IMR-90 (cell line): Measurements from ENCODE around the gene CYP11A1. TPM values are rescaled to one million over a fixed set of nuclear protein-coding genes. Genes with fewer than 3 reads are reported as not detected.

Source experiments
- ATAC-seq: fragments of 200-7000 bp; cut with Tn5 transposase; 2 replicates; pipeline ENCODE4 v1.9.1; 2020; ENCODE audit warnings: low read depth, mild to moderate bottlenecking, moderate library complexity
- BruUV-seq: library from RNA; stranded (reverse); fragments of 400-500 nt; replicated peaks from 2 replicates; lab custom pipeline; 2021; lab: Mats Ljungman, UMichigan
- CTCF ChIA-PET: fragments of 300-600 bp; formaldehyde crosslinking; extraction: SDS; loops from one replicate; lab custom pipeline; 2021; ENCODE audit warnings: antibody characterized with exemption; lab: Yijun Ruan, JAX
- POLR2A ChIA-PET: fragments of 300-600 bp; sonication (Branson Sonifier 250); formaldehyde crosslinking; loops from one replicate; lab custom pipeline; 2022; ENCODE audit warnings: antibody characterized with exemption; ENCODE audit not compliant: unreplicated experiment; lab: Charles Lee
- DNase-seq: peaks from one replicate; pipeline ENCODE4 v3.0.0; 2013
- H2AFZ ChIP-seq: replicated peaks from 2 replicates; pipeline ENCODE3; 2013; ENCODE audit warnings: low read length, mild to moderate bottlenecking; ENCODE audit not compliant: poor library complexity
- H2AK5ac ChIP-seq: 2 replicates; pipeline ENCODE4 v1.6.1; 2013; ENCODE audit warnings: low read depth, low read length, inconsistent platforms
- H2AK9ac ChIP-seq: replicated peaks from 2 replicates; pipeline ENCODE3; 2013; ENCODE audit warnings: mild to moderate bottlenecking, low read depth, low read length, moderate library complexity; ENCODE audit not compliant: poor library complexity
- H2BK120ac ChIP-seq: 2 replicates; pipeline ENCODE4 v1.6.1; 2013; ENCODE audit warnings: low read depth, low read length, inconsistent platforms
- H2BK15ac ChIP-seq: 3 replicates; pipeline ENCODE4 v1.6.1; 2013; ENCODE audit warnings: low read depth, low read length, inconsistent platforms
- H2BK20ac ChIP-seq: 2 replicates; pipeline ENCODE4 v1.6.1; 2013; ENCODE audit warnings: low read depth, mild to moderate bottlenecking, inconsistent platforms, low read length, moderate library complexity
- H2BK5ac ChIP-seq: 2 replicates; pipeline ENCODE4 v1.6.1; 2013; ENCODE audit warnings: mild to moderate bottlenecking, low read depth, low read length, inconsistent platforms; ENCODE audit not compliant: poor library complexity, severe bottlenecking
- H3K14ac ChIP-seq: replicated peaks from 2 replicates; pipeline ENCODE4 v1.6.1; 2013; ENCODE audit warnings: low read depth, low read length, inconsistent platforms
- H3K18ac ChIP-seq: 2 replicates; pipeline ENCODE4 v1.6.1; 2013; ENCODE audit warnings: low read depth, low read length, control low read depth
- H3K23ac ChIP-seq: 2 replicates; pipeline ENCODE4 v1.6.1; 2013; ENCODE audit warnings: low read depth, low read length, inconsistent platforms
- H3K27ac ChIP-seq: 2 replicates; pipeline ENCODE4 v1.5.1; 2013; ENCODE audit warnings: mild to moderate bottlenecking, control low read depth, low read length; ENCODE audit not compliant: insufficient read depth
- H3K27me3 ChIP-seq: 2 replicates; pipeline ENCODE4 v1.6.1; 2013; ENCODE audit warnings: low read length; ENCODE audit not compliant: control insufficient read depth, insufficient read depth
- H3K36me3 ChIP-seq: 2 replicates; pipeline ENCODE4 v1.6.1; 2013; ENCODE audit warnings: low read length, mixed read lengths; ENCODE audit not compliant: control insufficient read depth, insufficient read depth
- H3K4ac ChIP-seq: 2 replicates; pipeline ENCODE4 v1.6.1; 2013; ENCODE audit warnings: low read depth, low read length, inconsistent platforms
- H3K4me1 ChIP-seq: 2 replicates; pipeline ENCODE4 v1.6.1; 2013; ENCODE audit warnings: low read length, mixed read lengths; ENCODE audit not compliant: control insufficient read depth, insufficient read depth
- H3K4me2 ChIP-seq: 2 replicates; pipeline ENCODE4 v1.6.1; 2013; ENCODE audit warnings: low read depth, mild to moderate bottlenecking, control low read depth, low read length, moderate library complexity
- H3K4me3 ChIP-seq: 2 replicates; pipeline ENCODE4 v1.5.1; 2013; ENCODE audit warnings: low read depth, mild to moderate bottlenecking, control low read depth, low read length, moderate library complexity; ENCODE audit not compliant: insufficient read depth
- H3K56ac ChIP-seq: 2 replicates; pipeline ENCODE4 v1.6.1; 2013; ENCODE audit warnings: low read length, inconsistent platforms; ENCODE audit not compliant: insufficient read depth; ENCODE audit errors: extremely low read depth
- H3K79me1 ChIP-seq, 2 experiments: 2 replicates each; pipeline ENCODE4 v1.6.1; 2013; ENCODE audit warnings: low read length in 2 of 2, inconsistent platforms in 1 of 2, low read depth in 1 of 2
- H3K9ac ChIP-seq: 2 replicates; pipeline ENCODE4 v1.6.1; 2013; ENCODE audit warnings: low read depth, low read length, control low read depth
- H3K9me1 ChIP-seq: 2 replicates; pipeline ENCODE4 v1.6.1; 2013; ENCODE audit warnings: low read length, inconsistent platforms; ENCODE audit not compliant: insufficient read depth
- H3K9me3 ChIP-seq: 2 replicates; pipeline ENCODE4 v1.6.1; 2013; ENCODE audit warnings: low read length; ENCODE audit not compliant: control insufficient read depth, insufficient read depth
- H4K20me1 ChIP-seq: 2 replicates; pipeline ENCODE4 v1.6.1; 2013; ENCODE audit warnings: low read length, inconsistent platforms; ENCODE audit not compliant: insufficient read depth
- H4K5ac ChIP-seq: 2 replicates; pipeline ENCODE4 v1.6.1; 2013; ENCODE audit warnings: mild to moderate bottlenecking, low read depth, low read length, control low read depth
- H4K8ac ChIP-seq, 2 experiments: 2 replicates each; pipeline ENCODE4 v1.6.1; 2013; ENCODE audit warnings: low read depth in 2 of 2, low read length in 2 of 2, control low read depth in 1 of 2, inconsistent platforms in 1 of 2
- H4K91ac ChIP-seq: 2 replicates; pipeline ENCODE4 v1.6.1; 2013; ENCODE audit warnings: low read depth, low read length, inconsistent platforms; ENCODE audit not compliant: insufficient read depth
- POLR2A ChIP-seq: IDR thresholded peaks from 2 replicates; pipeline ENCODE4 v1.6.1; 2012; ENCODE audit warnings: mild to moderate bottlenecking, low read depth, low read length
- RFX5 ChIP-seq: IDR thresholded peaks from 2 replicates; pipeline ENCODE4 v1.8.0; 2012; ENCODE audit warnings: low read depth, mild to moderate bottlenecking, low read length, moderate library complexity
- WGBS, 2 experiments: methylation state at CpG; one replicate each; pipeline versions ENCODE4 v1.1.5 to v1.1.7; 2013; ENCODE audit warnings: missing lambda C conversion rate in 2 of 2; ENCODE audit not compliant: insufficient read length in 1 of 2; ENCODE audit errors: extremely low coverage in 2 of 2; 5-methylcytosine and 5-hydroxymethylcytosine counted together
- dilution Hi-C: fragments of 300-500 bp; cut with HindIII; formaldehyde crosslinking; loops from one replicate; pipeline ENCODE4 v1.14.3; 2018; ENCODE audit warnings: low sequenced_read_pairs; ENCODE audit not compliant: unreplicated experiment
- in situ Hi-C: fragments of 300-500 bp; cut with MboI; formaldehyde crosslinking; loops from 3 replicates; pipeline ENCODE4 v1.14.3; 2019; ENCODE audit warnings: low sequenced_read_pairs, inconsistent platforms, mixed read lengths
- intact Hi-C: fragments of 100-400 bp; cut with micrococcal nuclease; formaldehyde crosslinking; loops from 2 replicates; pipeline ENCODE4 v1.10.0; 2022
- polyA plus RNA-seq, 3 experiments: library from polyadenylated mRNA; depleted of rRNA; stranded (reverse); fragments of >200 nt; gene quantifications; 2 replicates each; pipeline ENCODE4 v1.2.3, GENCODE V29; 2012; ENCODE audit warnings: low replicate concordance in 1 of 3
- total RNA-seq: library from RNA; depleted of rRNA; stranded (reverse); fragments of >200 nt; gene quantifications from 2 replicates; pipeline ENCODE4 v1.2.3, GENCODE V29; 2012

Gene CYP11A1
- total and polyA plus RNA-seq, 2 of the 4 experiments (the other 2 are of a cell fraction): 0.18 to 0.50 TPM

DNA sequence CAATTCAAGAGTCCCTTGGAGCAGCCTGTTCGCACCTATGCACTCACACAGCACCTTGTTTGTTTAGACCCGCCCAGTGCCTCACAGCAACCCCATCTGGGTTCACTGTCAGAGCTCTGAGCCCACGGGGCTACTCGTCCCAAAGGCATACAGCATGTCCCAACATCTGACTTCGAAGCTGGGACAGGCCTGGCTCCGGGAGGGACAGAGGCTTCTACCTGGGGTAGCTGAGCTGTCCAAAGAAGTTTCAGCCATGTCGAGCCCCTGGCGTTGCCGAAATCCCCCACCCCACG is 28.6 kb upstream of the CYP11A1 start:
- Histone ChIP-seq H4K5ac (peak overlapping the region; percentile 87; the same call in 1 of the 2 replicates), H2AK5ac (peak overlapping the region; percentile 92; the same call in 1 of the 2 replicates), H4K8ac (peak overlapping the region; percentile 76 to 89; a peak in 3 of 4 replicates), H4K20me1 (no peaks in the 10 kb centered on the region), H3K27ac (no peak overlapping the region; the same call in 1 of the 2 replicates), H2AFZ (peak overlapping the region; percentile 76), H2BK120ac (peak overlapping the region; percentile 76), H2BK5ac (peak overlapping the region; percentile 93), H3K9me1 (peaks cover 42% of the 10 kb centered on the region), H3K14ac (peak overlapping the region; percentile 14; the same call in 1 of the 2 replicates), H3K79me1 (peaks cover 0 to 30% of the 10 kb centered on the region in 2 experiments; a peak in 3 of 4 replicates), H3K4me2 (no peak overlapping the region), H3K23ac (no peak overlapping the region), H2BK15ac (peak overlapping the region; percentile 73; the same call in 1 of the 3 replicates), H2AK9ac (peak overlapping the region; percentile 93), H3K27me3 (no peaks in the 10 kb centered on the region), H2BK20ac (peak overlapping the region; percentile 35; the same call in 1 of the 2 replicates), H3K9me3 (no peaks in the 10 kb centered on the region), H3K4me3 (no peak overlapping the region), H3K36me3 (no peaks in the 10 kb centered on the region), H3K9ac (no peak overlapping the region), H3K18ac (peak overlapping the region; percentile 34; the same call in 1 of the 2 replicates), H4K91ac (peak overlapping the region; percentile 84), H3K4ac (peak overlapping the region; percentile 96), H3K4me1 (peaks cover 46% of the 10 kb centered on the region), H3K56ac (no peak overlapping the region)
- dilution Hi-C loops: no loop called here
- no peak for DNase-seq
- ChIA-PET CTCF (no interaction called here), POLR2A (no interaction called here)
- WGBS, 2 experiments: 92% methylated on average over 4 of the region's 10 CpGs; no CpG with 5 or more reads in 1 of the 2 experiments
- intact Hi-C loops: no loop called here
- BruUV-seq: no TSS peak
- ATAC-seq: no peak
- TF ChIP-seq RFX5 (no peak), POLR2A (peak; percentile 10; the same call in 1 of the 2 replicates)
- in situ Hi-C loops: no loop called here
